ENCODE results near the gene MRPL19.
A peak's percentile ranks its signal among the peaks of the same experiment; 100 is the strongest.

Gene MRPL19

GRCh38 chr2:75627902-75628504 is 18.6 kb upstream of the MRPL19 start:
- Histone ChIP-seq H3K9ac (no peak overlapping the region), H4K20me1 (no peaks in the 10 kb centered on the region), H3K4me2 (no peak overlapping the region), H3K9me3 (replicated peaks in 1 of 11) (no peaks in the 10 kb centered on the region), H3K27ac (no peak overlapping the region), H3K4me1 (0 out of 20 replicates have a peak, but pooled peaks cover 0 to 6% (median 0%) of the 10 kb centered on the region in 10 experiments), H3K36me3 (no peaks in the 10 kb centered on the region), H3K4me3 (no peak overlapping the region), H3K27me3 (no peaks in the 10 kb centered on the region)
- no peak for TF ChIP-seq Cebpa-rat (IDR thresholded peaks at IDR 0.05)

- no peaks in the 10 kb centered on the region for H3K9me3 ChIP-seq (replicated peaks in 1 of 11)
- no peak for TF ChIP-seq Cebpa-rat (IDR thresholded peaks at IDR 0.05)
- no peaks in the 10 kb centered on the region for H3K36me3 ChIP-seq
- H3K27me3 ChIP-seq, result no peaks in the 10 kb centered on the region
- no peak overlapping the region for H3K9ac ChIP-seq
- H3K4me3 ChIP-seq, result no peak overlapping the region
- H3K4me1 ChIP-seq, result no peaks in the 10 kb centered on the region
- no peak overlapping the region for H3K27ac ChIP-seq
- H4K20me1 ChIP-seq, result no peaks in the 10 kb centered on the region
- H3K4me2 ChIP-seq, result no peak overlapping the region
Measured at GRCh38 chr2:75632091-75632701, 14.4 kb upstream of the MRPL19 start.

GRCh38 chr2:75632813-75633212 is 13.8 kb upstream of the MRPL19 start:
- Histone ChIP-seq H3K27me3 (no peaks in the 10 kb centered on the region), H3K36me3 (no peaks in the 10 kb centered on the region), H4K20me1 (no peaks in the 10 kb centered on the region), H3K27ac (no peak overlapping the region), H3K9me3 (replicated peaks in 1 of 11) (no peaks in the 10 kb centered on the region), H3K9ac (no peak overlapping the region), H3K4me1 (no peaks in the 10 kb centered on the region), H3K4me3 (no peak overlapping the region), H3K4me2 (no peak overlapping the region)
- no peak for TF ChIP-seq Cebpa-rat (IDR thresholded peaks at IDR 0.05)

GRCh38 chr2:75633620-75634019 is 13.0 kb upstream of the MRPL19 start:
- H3K4me3 ChIP-seq, result no peak overlapping the region
- no peaks in the 10 kb centered on the region for H3K4me1 ChIP-seq
- H3K9me3 ChIP-seq (replicated peaks in 1 of 11), result no peaks in the 10 kb centered on the region
- H3K4me2 ChIP-seq, result no peak overlapping the region
- H3K27ac ChIP-seq, result no peak overlapping the region
- H3K36me3 ChIP-seq, result no peaks in the 10 kb centered on the region
- no peaks in the 10 kb centered on the region for H4K20me1 ChIP-seq
- no peaks in the 10 kb centered on the region for H3K27me3 ChIP-seq
- TF ChIP-seq Cebpa-rat (IDR thresholded peaks at IDR 0.05), result no peak
- no peak overlapping the region for H3K9ac ChIP-seq

GRCh38 chr2:75634945-75635344 is 11.6 kb upstream of the MRPL19 start:
- Histone ChIP-seq H3K27ac (no peak overlapping the region), H3K9me3 (replicated peaks in 1 of 11) (no peaks in the 10 kb centered on the region), H3K4me1 (no peaks in the 10 kb centered on the region), H3K4me2 (no peak overlapping the region), H4K20me1 (no peaks in the 10 kb centered on the region), H3K27me3 (no peaks in the 10 kb centered on the region), H3K9ac (no peak overlapping the region), H3K36me3 (no peaks in the 10 kb centered on the region), H3K4me3 (no peak overlapping the region)
- TF ChIP-seq Cebpa-rat (IDR thresholded peaks at IDR 0.05), result no peak

- Histone ChIP-seq H3K27me3 (no peaks in the 10 kb centered on the region), H3K9ac (no peak overlapping the region), H3K9me3 (replicated peaks in 1 of 11) (no peaks in the 10 kb centered on the region), H3K4me2 (no peak overlapping the region), H4K20me1 (no peaks in the 10 kb centered on the region), H3K27ac (no peak overlapping the region), H3K4me3 (no peak overlapping the region), H3K4me1 (peaks cover 0 to 17% (median 0%) of the 10 kb centered on the region in 10 experiments; a peak in 4 of 20 replicates), H3K36me3 (no peaks in the 10 kb centered on the region)
- TF ChIP-seq Cebpa-rat (IDR thresholded peaks at IDR 0.05), result no peak
Measured at GRCh38 chr2:75637568-75637967, 9.0 kb upstream of the MRPL19 start.

- Histone ChIP-seq H3K4me3 (no peak overlapping the region), H3K9ac (no peak overlapping the region; a peak in 1 of 22 replicates), H3K27me3 (no peaks in the 10 kb centered on the region), H3K27ac (no peak overlapping the region), H4K20me1 (no peaks in the 10 kb centered on the region), H3K4me1 (peaks cover 0 to 17% (median 0%) of the 10 kb centered on the region in 10 experiments; a peak in 4 of 20 replicates), H3K36me3 (no peaks in the 10 kb centered on the region), H3K9me3 (replicated peaks in 1 of 11) (peaks cover 0 to 2% (median 0%) of the 10 kb centered on the region in 11 experiments; a peak in 2 of 22 replicates), H3K4me2 (peak overlapping the region in 2 of 11 experiments; percentile 44 to 54; a peak in 4 of 22 replicates)
- TF ChIP-seq Cebpa-rat (IDR thresholded peaks at IDR 0.05), result no peak
Measured at GRCh38 chr2:75640621-75641121, 5.9 kb upstream of the MRPL19 start.

- H3K9ac ChIP-seq, result no peak overlapping the region
- peak overlapping the region in 2 of 11 experiments; percentile 44 to 54; a peak in 2 of 22 replicates for H3K4me2 ChIP-seq
- no peaks in the 10 kb centered on the region for H4K20me1 ChIP-seq
- no peaks in the 10 kb centered on the region for H3K36me3 ChIP-seq
- no peak overlapping the region for H3K4me3 ChIP-seq
- peaks cover 0 to 17% (median 4%) of the 10 kb centered on the region in 10 experiments; a peak in 6 of 20 replicates for H3K4me1 ChIP-seq
- peaks cover 0 to 9% (median 0%) of the 10 kb centered on the region in 11 experiments; a peak in 3 of 22 replicates for H3K9me3 ChIP-seq (replicated peaks in 1 of 11)
- H3K27ac ChIP-seq, result no peak overlapping the region
- H3K27me3 ChIP-seq, result no peaks in the 10 kb centered on the region
- no peak for TF ChIP-seq Cebpa-rat (IDR thresholded peaks at IDR 0.05)
Measured at GRCh38 chr2:75641587-75641986, 5.0 kb upstream of the MRPL19 start.

- Histone ChIP-seq H3K4me2 (no peak overlapping the region), H3K4me3 (no peak overlapping the region), H3K27me3 (no peaks in the 10 kb centered on the region), H4K20me1 (no peaks in the 10 kb centered on the region), H3K9me3 (replicated peaks in 1 of 11) (peaks cover 0 to 9% (median 0%) of the 10 kb centered on the region in 11 experiments; a peak in 3 of 22 replicates), H3K27ac (no peak overlapping the region), H3K9ac (no peak overlapping the region), H3K4me1 (peaks cover 4 to 28% (median 9%) of the 10 kb centered on the region in 10 experiments; a peak in 13 of 20 replicates), H3K36me3 (peaks cover 0 to 12% (median 8%) of the 10 kb centered on the region in 11 experiments; a peak in 16 of 22 replicates)
- no peak for TF ChIP-seq Cebpa-rat (IDR thresholded peaks at IDR 0.05)
Measured at GRCh38 chr2:75643980-75644379, 2.6 kb upstream of the MRPL19 start.

Measured in BLaER1 treated with 17β-estradiol and CSF1 and Interleukin-3, amounts not matched to agents 10 nM and 100 nM (cell line).